Fibroblast of pulmonary artery (primary cell): Measurements from ENCODE around the gene TRPV2.
"Not testable (repeated sequence)": the region's sequence is repeated elsewhere in the genome, so short reads cannot be mapped to it uniquely, and the experiment has no call there.

Source experiments
- DNase-seq: peaks from one replicate; pipeline ENCODE4 v3.0.0-alpha.2; 2010; ENCODE audit warnings: low read depth
- H3K4me3 ChIP-seq: replicated peaks from 2 replicates; pipeline ENCODE4 v1.5.1; 2011; ENCODE audit warnings: low read depth, mild to moderate bottlenecking, control low read depth, low read length, moderate library complexity
- CTCF ChIP-seq: IDR thresholded peaks from 2 replicates; pipeline ENCODE4 v1.5.1; 2011; ENCODE audit warnings: mild to moderate bottlenecking, control low read depth, low read length, inconsistent platforms; ENCODE audit errors: missing control alignments

The TRPV2 gene

GRCh38 chr17:16380640-16381495 lies 34.5 kb upstream of the TRPV2 start, which contains the start of gene UBB:
UBB (plus strand) TSS chr17:16381091; CDS start chr17:16381908, 817 bp downstream.
- TF ChIP-seq CTCF = no peak
- DNase-seq = peak; percentile 99
- peak within 1 kb of the TSS; percentile 72 for H3K4me3 ChIP-seq

GRCh38 chr17:16381496-16381820 lies 33.9 kb upstream of the TRPV2 start:
- TF ChIP-seq CTCF = no peak
- H3K4me3 ChIP-seq = peak overlapping the region; percentile 72
- peak; percentile 46 for DNase-seq

- no peak overlapping the region for H3K4me3 ChIP-seq
Measured at GRCh38 chr17:16383216-16383615, 32.2 kb upstream of the TRPV2 start.

GRCh38 chr17:16383772-16384287 lies 31.5 kb upstream of the TRPV2 start:
- DNase-seq = no peak
- no peak for TF ChIP-seq CTCF
- no peak overlapping the region for H3K4me3 ChIP-seq

More at GRCh38 chr17:16383216-16383615, 32.2 kb upstream of the TRPV2 start:
- no peak for TF ChIP-seq CTCF
- no peak for DNase-seq

GRCh38 chr17:16384557-16384956 lies 30.8 kb upstream of the TRPV2 start:
- no peak for DNase-seq
- TF ChIP-seq CTCF = no peak
- H3K4me3 ChIP-seq = no peak overlapping the region

GRCh38 chr17:16386126-16386507 lies 29.3 kb upstream of the TRPV2 start:
- not testable (repeated sequence) for DNase-seq, H3K4me3 ChIP-seq

GRCh38 chr17:16391451-16391850 lies 23.9 kb upstream of the TRPV2 start:
- TF ChIP-seq CTCF = no peak
- DNase-seq = no peak
- H3K4me3 ChIP-seq = no peak overlapping the region

GRCh38 chr17:16392491-16392890 lies 22.9 kb upstream of the TRPV2 start:
- DNase-seq, H3K4me3 ChIP-seq: not testable (repeated sequence)

- H3K4me3 ChIP-seq, DNase-seq: not testable (repeated sequence)
Measured at GRCh38 chr17:16395887-16396286, 19.5 kb upstream of the TRPV2 start.

- H3K4me3 ChIP-seq, DNase-seq: not testable (repeated sequence)
Measured at GRCh38 chr17:16396693-16397092, 18.7 kb upstream of the TRPV2 start.
